OCI-LY1 (cell line): ENCODE results near the gene RAB3GAP2.
"Not testable (repeated sequence)": the region's sequence is repeated elsewhere in the genome, so short reads cannot be mapped to it uniquely, and the experiment has no call there.

Experiments
- H2AFZ ChIP-seq: fragments of 200-600 bp; sonication (generic), shearing (Covaris generic); 2 replicates; pipeline ENCODE4 v1.6.0; 2014; ENCODE audit warnings: antibody characterized with exemption, mild to moderate bottlenecking, low read length
- H3F3A ChIP-seq: fragments of 200-600 bp; sonication (generic), shearing (Covaris generic); 2 replicates; pipeline ENCODE4 v1.6.0; 2014; ENCODE audit warnings: mild to moderate bottlenecking, antibody characterized with exemption, low read length, moderate library complexity; ENCODE audit not compliant: insufficient read depth
- H3K27ac ChIP-seq: fragments of 200-600 bp; sonication (generic); 2 replicates; pipeline ENCODE4 v1.5.1; 2014; ENCODE audit warnings: low read length, mixed run types, mild to moderate bottlenecking, low read depth; ENCODE audit not compliant: poor library complexity, severe bottlenecking
- H3K27me3 ChIP-seq: fragments of 200-600 bp; sonication (generic); 2 replicates; pipeline ENCODE4 v1.6.0; 2014; ENCODE audit warnings: antibody characterized with exemption, mild to moderate bottlenecking, low read length, moderate library complexity; ENCODE audit not compliant: insufficient read depth
- H3K36me3 ChIP-seq: fragments of 200-600 bp; sonication (generic); 2 replicates; pipeline ENCODE4 v1.6.1; 2014; ENCODE audit warnings: mild to moderate bottlenecking, antibody characterized with exemption, low read length, moderate library complexity, mixed read lengths; ENCODE audit not compliant: insufficient read depth
- H3K4me1 ChIP-seq: fragments of 200-600 bp; sonication (generic); 2 replicates; pipeline ENCODE4 v1.5.1; 2014; ENCODE audit warnings: mild to moderate bottlenecking, low read length, moderate library complexity; ENCODE audit not compliant: insufficient read depth, severe bottlenecking
- H3K4me2 ChIP-seq: fragments of 200-600 bp; sonication (generic), shearing (Covaris generic); 2 replicates; pipeline ENCODE4 v1.6.1; 2014; ENCODE audit warnings: low read length
- H3K4me3 ChIP-seq: fragments of 200-600 bp; sonication (generic); 2 replicates; pipeline ENCODE4 v1.5.1; 2014; ENCODE audit warnings: low read length, low read depth, mild to moderate bottlenecking, mixed read lengths; ENCODE audit not compliant: poor library complexity, severe bottlenecking
- H3K79me2 ChIP-seq: fragments of 200-600 bp; shearing (Covaris generic); 2 replicates; pipeline ENCODE4 v1.6.1; 2016; ENCODE audit warnings: mixed run types, low read length, mixed read lengths; ENCODE audit not compliant: insufficient read depth
- H3K9ac ChIP-seq: fragments of 200-600 bp; sonication (generic), shearing (Covaris generic); 2 replicates; pipeline ENCODE4 v1.6.1; 2014; ENCODE audit warnings: mild to moderate bottlenecking, low read length, mixed read lengths
- H3K9me2 ChIP-seq: fragments of 200-600 bp; sonication (generic), shearing (Covaris generic); 2 replicates; pipeline ENCODE4 v1.6.1; 2014; ENCODE audit warnings: low read depth, mild to moderate bottlenecking, low read length, mixed read lengths
- H3K9me3 ChIP-seq: fragments of 200-600 bp; shearing (Covaris generic); 2 replicates; pipeline ENCODE4 v1.6.1; 2014; ENCODE audit warnings: low read length, mixed read lengths
- H4K20me1 ChIP-seq: fragments of 200-600 bp; sonication (generic), shearing (Covaris generic); 2 replicates; pipeline ENCODE4 v1.6.0; 2016; ENCODE audit warnings: mild to moderate bottlenecking, low read length; ENCODE audit not compliant: insufficient read depth
- CTCF ChIP-seq: fragments of 200-600 bp; sonication (generic), shearing (Covaris generic); IDR thresholded peaks from 2 replicates; pipeline ENCODE4 v1.5.1; 2017; ENCODE audit warnings: mild to moderate bottlenecking, antibody characterized with exemption, low read length, moderate library complexity, mixed read lengths
- EZH2 ChIP-seq: fragments of 200-600 bp; sonication (generic), shearing (Covaris generic); IDR thresholded peaks from 2 replicates; pipeline ENCODE4 v1.8.0; 2017; ENCODE audit warnings: borderline replicate concordance, mixed run types, mild to moderate bottlenecking, antibody characterized with exemption, low read length, moderate library complexity, mixed read lengths

RAB3GAP2 gene

GRCh38 chr1:220251272-220251671, 21.0 kb downstream of the RAB3GAP2 start:
- no peak for TF ChIP-seq EZH2
- TF ChIP-seq CTCF: no peak
- Histone ChIP-seq H3K9me3 (peaks cover 23% of the 10 kb centered on the region), H3K79me2 (peaks cover 17% of the 10 kb centered on the region)

GRCh38 chr1:220250681-220251080, 21.6 kb downstream of the RAB3GAP2 start:
- no peak overlapping the region for H3K4me3 ChIP-seq
- no peak overlapping the region for H3K9ac ChIP-seq
- no peaks in the 10 kb centered on the region for H3K9me2 ChIP-seq
- no peak overlapping the region for H3K27ac ChIP-seq
- no peaks in the 10 kb centered on the region for H4K20me1 ChIP-seq
- peaks cover 23% of the 10 kb centered on the region for H3K9me3 ChIP-seq
- no peaks in the 10 kb centered on the region for H3K4me1 ChIP-seq
- H3K27me3 ChIP-seq: no peaks in the 10 kb centered on the region
- peaks cover 2% of the 10 kb centered on the region; the same call in 1 of the 2 replicates for H3F3A ChIP-seq
- TF ChIP-seq CTCF (no peak), EZH2 (no peak)
- peaks cover 12% of the 10 kb centered on the region for H3K79me2 ChIP-seq
- H3K36me3 ChIP-seq: peaks cover 72% of the 10 kb centered on the region
- H3K4me2 ChIP-seq: no peak overlapping the region
- no peak overlapping the region for H2AFZ ChIP-seq

More at GRCh38 chr1:220251272-220251671, 21.0 kb downstream of the RAB3GAP2 start:
- Histone ChIP-seq H3K4me2 (no peak overlapping the region), H3K4me3 (no peak overlapping the region), H4K20me1 (no peaks in the 10 kb centered on the region), H3F3A (peaks cover 2% of the 10 kb centered on the region; the same call in 1 of the 2 replicates), H3K27me3 (no peaks in the 10 kb centered on the region), H3K36me3 (peaks cover 77% of the 10 kb centered on the region), H3K4me1 (no peaks in the 10 kb centered on the region), H3K9me2 (no peaks in the 10 kb centered on the region), H3K27ac (no peak overlapping the region), H2AFZ (no peak overlapping the region), H3K9ac (no peak overlapping the region)

- no peak overlapping the region for H3K9ac ChIP-seq
- no peaks in the 10 kb centered on the region for H4K20me1 ChIP-seq
- no peaks in the 10 kb centered on the region for H3K4me1 ChIP-seq
- no peak overlapping the region for H3K27ac ChIP-seq
- peaks cover 2% of the 10 kb centered on the region; the same call in 1 of the 2 replicates for H3F3A ChIP-seq
- peaks cover 65% of the 10 kb centered on the region for H3K36me3 ChIP-seq
- H3K4me3 ChIP-seq: no peak overlapping the region
- peaks cover 23% of the 10 kb centered on the region for H3K9me3 ChIP-seq
- TF ChIP-seq EZH2 (no peak), CTCF (no peak)
- peaks cover 11% of the 10 kb centered on the region for H3K79me2 ChIP-seq
- no peak overlapping the region for H2AFZ ChIP-seq
- H3K9me2 ChIP-seq: no peaks in the 10 kb centered on the region
- no peaks in the 10 kb centered on the region for H3K27me3 ChIP-seq
- H3K4me2 ChIP-seq: no peak overlapping the region
Measured at GRCh38 chr1:220249522-220249921, 22.7 kb downstream of the RAB3GAP2 start.

GRCh38 chr1:220248715-220249265, 23.5 kb downstream of the RAB3GAP2 start:
- H3K9me2 ChIP-seq, H3K4me3 ChIP-seq, H3F3A ChIP-seq, H3K4me1 ChIP-seq, H3K27ac ChIP-seq, H2AFZ ChIP-seq, H3K9ac ChIP-seq, H4K20me1 ChIP-seq, H3K27me3 ChIP-seq, H3K4me2 ChIP-seq: not testable (repeated sequence)
- peaks cover 15% of the 10 kb centered on the region for H3K79me2 ChIP-seq
- peaks cover 62% of the 10 kb centered on the region for H3K36me3 ChIP-seq
- peaks cover 23% of the 10 kb centered on the region for H3K9me3 ChIP-seq

- not testable (repeated sequence) for H3K4me2 ChIP-seq, H4K20me1 ChIP-seq, H2AFZ ChIP-seq, H3K27me3 ChIP-seq, H3K9me2 ChIP-seq, H3K27ac ChIP-seq, H3F3A ChIP-seq, H3K9ac ChIP-seq, H3K4me3 ChIP-seq
- Histone ChIP-seq H3K36me3 (peaks cover 43% of the 10 kb centered on the region), H3K4me1 (peaks cover 13% of the 10 kb centered on the region), H3K9me3 (peaks cover 26% of the 10 kb centered on the region), H3K79me2 (peaks cover 36% of the 10 kb centered on the region)
Measured at GRCh38 chr1:220245900-220246299, 26.4 kb downstream of the RAB3GAP2 start.
